Subcutaneous abdominal adipose tissue (tissue), 5 donors: Measurements from ENCODE around the gene ZFP82.

Source experiments
- H3K27ac ChIP-seq: one replicate; pipeline ENCODE4 v1.7.0; 2013; ENCODE audit warnings: low read depth, mild to moderate bottlenecking, inconsistent platforms, low read length, moderate library complexity
- H3K27me3 ChIP-seq, 5 donors: one replicate each; pipeline ENCODE4 v1.7.0; 2013; ENCODE audit warnings: low read length in 5 of 5, inconsistent platforms in 1 of 5; ENCODE audit not compliant: control insufficient read depth in 5 of 5, insufficient read depth in 4 of 5
- H3K36me3 ChIP-seq, 5 donors: one replicate each; pipeline ENCODE4 v1.7.0; 2013; ENCODE audit warnings: low read length in 5 of 5; ENCODE audit not compliant: control insufficient read depth in 5 of 5, insufficient read depth in 5 of 5
- H3K4me1 ChIP-seq, 5 donors: one replicate each; pipeline ENCODE4 v1.7.0; 2013; ENCODE audit warnings: low read length in 5 of 5, mild to moderate bottlenecking in 3 of 5, moderate library complexity in 1 of 5; ENCODE audit not compliant: control insufficient read depth in 5 of 5, insufficient read depth in 5 of 5
- H3K4me3 ChIP-seq, 5 donors: one replicate each; pipeline ENCODE4 v1.7.0; 2013; ENCODE audit warnings: low read length in 5 of 5, low read depth in 1 of 5
- H3K9ac ChIP-seq, 5 donors: one replicate each; pipeline ENCODE4 v1.7.0; 2013; ENCODE audit warnings: low read length in 5 of 5, mild to moderate bottlenecking in 4 of 5, moderate library complexity in 3 of 5
- H3K9me3 ChIP-seq, 5 donors: one replicate each; pipeline ENCODE4 v1.7.0; 2013; ENCODE audit warnings: low read length in 5 of 5; ENCODE audit not compliant: control insufficient read depth in 5 of 5
- donor health status: healthy.
- donor health status: healthy.
- donor health status: healthy.
- donor health status: healthy.
- donor health status: healthy.

The ZFP82 gene

GRCh38 chr19:36418287-36419001 is at the start of gene ZFP82:
ZFP82 (minus strand) TSS chr19:36418644; CDS start chr19:36409789, 8,855 bp downstream.
- H3K27ac ChIP-seq = peak within 1 kb of the TSS; percentile 65
- H3K4me3 ChIP-seq = peak within 1 kb of the TSS; percentile 78 to 95 (median 91)
- no peaks in the 10 kb centered on the region for H3K36me3 ChIP-seq
- peaks cover 4 to 33% (median 29%) of the 10 kb centered on the region in 5 donors for H3K4me1 ChIP-seq
- peaks cover 0 to 3% (median 0%) of the 10 kb centered on the region in 5 donors for H3K27me3 ChIP-seq
- no peaks in the 10 kb centered on the region for H3K9me3 ChIP-seq
- H3K9ac ChIP-seq = peak within 1 kb of the TSS; percentile 84 to 96 (median 94)

- Histone ChIP-seq H3K27me3 (no peaks in the 10 kb centered on the region), H3K9me3 (peaks cover 8 to 27% (median 13%) of the 10 kb centered on the region in 5 donors), H3K27ac (no peak overlapping the region), H3K9ac (no peak overlapping the region), H3K36me3 (peaks cover 0 to 17% (median 9%) of the 10 kb centered on the region in 5 donors), H3K4me1 (no peaks in the 10 kb centered on the region), H3K4me3 (no peak overlapping the region)
These were observed 41.6 kb upstream of the ZFP82 start for GRCh38 chr19:36460046-36460445.

- Histone ChIP-seq H3K9me3 (peaks cover 18 to 49% (median 24%) of the 10 kb centered on the region in 5 donors), H3K9ac (no peak overlapping the region), H3K36me3 (peaks cover 3 to 33% (median 21%) of the 10 kb centered on the region in 5 donors), H3K27ac (no peak overlapping the region), H3K27me3 (no peaks in the 10 kb centered on the region), H3K4me3 (peak overlapping the region in 1 of 5 donors; percentile 25), H3K4me1 (no peaks in the 10 kb centered on the region)
These were observed 38.4 kb upstream of the ZFP82 start for GRCh38 chr19:36456831-36457230.

GRCh38 chr19:36449059-36449670 is 30.7 kb upstream of the ZFP82 start:
- Histone ChIP-seq H3K27ac (no peak overlapping the region), H3K27me3 (no peaks in the 10 kb centered on the region), H3K9ac (no peak overlapping the region), H3K4me1 (no peaks in the 10 kb centered on the region), H3K36me3 (peaks cover 35 to 55% (median 42%) of the 10 kb centered on the region in 5 donors), H3K9me3 (peaks cover 56 to 85% (median 72%) of the 10 kb centered on the region in 5 donors), H3K4me3 (peak overlapping the region; percentile 8 to 62 (median 50))

GRCh38 chr19:36441339-36441738 is 22.9 kb upstream of the ZFP82 start:
- Histone ChIP-seq H3K36me3 (peaks cover 0 to 4% (median 0%) of the 10 kb centered on the region in 5 donors), H3K27ac (no peak overlapping the region), H3K4me3 (no peak overlapping the region), H3K9ac (no peak overlapping the region), H3K4me1 (no peaks in the 10 kb centered on the region), H3K27me3 (no peaks in the 10 kb centered on the region), H3K9me3 (peaks cover 16 to 64% (median 45%) of the 10 kb centered on the region in 5 donors)

- Histone ChIP-seq H3K4me1 (no peaks in the 10 kb centered on the region), H3K27me3 (no peaks in the 10 kb centered on the region), H3K4me3 (no peak overlapping the region), H3K9me3 (peaks cover 0 to 36% (median 22%) of the 10 kb centered on the region in 5 donors), H3K36me3 (no peaks in the 10 kb centered on the region), H3K9ac (no peak overlapping the region), H3K27ac (no peak overlapping the region)
These were observed 18.1 kb upstream of the ZFP82 start for GRCh38 chr19:36436531-36436930.

GRCh38 chr19:36423925-36424324 is 5.5 kb upstream of the ZFP82 start:
- H3K36me3 ChIP-seq = no peaks in the 10 kb centered on the region
- H3K9ac ChIP-seq = no peak overlapping the region
- H3K27me3 ChIP-seq = peaks cover 0 to 3% (median 0%) of the 10 kb centered on the region in 5 donors
- H3K9me3 ChIP-seq = peaks cover 0 to 17% (median 0%) of the 10 kb centered on the region in 5 donors
- H3K4me1 ChIP-seq = peaks cover 0 to 16% (median 14%) of the 10 kb centered on the region in 5 donors
- H3K27ac ChIP-seq = no peak overlapping the region
- H3K4me3 ChIP-seq = no peak overlapping the region

GRCh38 chr19:36421749-36422481 is 3.5 kb upstream of the ZFP82 start:
- H3K9me3 ChIP-seq = peaks cover 0 to 13% (median 0%) of the 10 kb centered on the region in 5 donors
- H3K36me3 ChIP-seq = no peaks in the 10 kb centered on the region
- peak overlapping the region in 3 of 5 donors; percentile 21 to 59 (median 40) for H3K9ac ChIP-seq
- H3K27me3 ChIP-seq = peaks cover 0 to 3% (median 0%) of the 10 kb centered on the region in 5 donors
- H3K4me1 ChIP-seq = peaks cover 4 to 33% (median 29%) of the 10 kb centered on the region in 5 donors
- H3K27ac ChIP-seq = no peak overlapping the region
- peak overlapping the region; percentile 37 to 87 (median 69) for H3K4me3 ChIP-seq

GRCh38 chr19:36420961-36421748 is 2.7 kb upstream of the ZFP82 start:
- H3K4me1 ChIP-seq = peaks cover 4 to 33% (median 29%) of the 10 kb centered on the region in 5 donors
- no peaks in the 10 kb centered on the region for H3K36me3 ChIP-seq
- no peak overlapping the region for H3K27ac ChIP-seq
- peaks cover 0 to 3% (median 0%) of the 10 kb centered on the region in 5 donors for H3K27me3 ChIP-seq
- peak overlapping the region; percentile 22 to 87 (median 69) for H3K4me3 ChIP-seq
- H3K9ac ChIP-seq = peak overlapping the region in 2 of 5 donors; percentile 40 to 59
- H3K9me3 ChIP-seq = peaks cover 0 to 10% (median 0%) of the 10 kb centered on the region in 5 donors
